Pons (tissue), 1 donor: ENCODE data around the gene GDPD5.

Experiments
- DNase-seq: peaks from one replicate; pipeline ENCODE4 v3.0.0-alpha.2; 2016; ENCODE audit warnings: low spot score

GDPD5 gene

GRCh38 chr11:75536786-75537641, 11.3 kb upstream of the GDPD5 start:
- no peak for DNase-seq

- no peak for DNase-seq
Measured at GRCh38 chr11:75535071-75535470, 9.3 kb upstream of the GDPD5 start.

- no peak for DNase-seq
Measured at GRCh38 chr11:75534259-75535069, 8.7 kb upstream of the GDPD5 start.

GRCh38 chr11:75533896-75534258, 8.1 kb upstream of the GDPD5 start:
- DNase-seq, result no peak

- peak; percentile 64 for DNase-seq
Measured at GRCh38 chr11:75532200-75533048, 6.7 kb upstream of the GDPD5 start.

GRCh38 chr11:75531325-75531724, 5.6 kb upstream of the GDPD5 start:
- DNase-seq, result no peak

GRCh38 chr11:75530577-75530976, 4.8 kb upstream of the GDPD5 start:
- no peak for DNase-seq

- no peak for DNase-seq
Measured at GRCh38 chr11:75527938-75528735, 2.4 kb upstream of the GDPD5 start.

GRCh38 chr11:75527130-75527529, 1.4 kb upstream of the GDPD5 start:
- DNase-seq, result no peak

GRCh38 chr11:75526192-75526541, 426 bp upstream of the GDPD5 start:
- no peak for DNase-seq

GRCh38 chr11:75524665-75525432, 892 bp downstream of the GDPD5 start:
- DNase-seq, result no peak

- DNase-seq, result no peak
Measured at GRCh38 chr11:75523811-75524664, 1.7 kb downstream of the GDPD5 start.

GRCh38 chr11:75523189-75523588, 2.6 kb downstream of the GDPD5 start:
- no peak for DNase-seq

GRCh38 chr11:75522286-75523044, 3.3 kb downstream of the GDPD5 start:
- no peak for DNase-seq

GRCh38 chr11:75520688-75521087, 5.1 kb downstream of the GDPD5 start:
- DNase-seq, result no peak

- DNase-seq, result no peak
Measured at GRCh38 chr11:75518771-75519653, 6.7 kb downstream of the GDPD5 start.

GRCh38 chr11:75518204-75518549, 7.6 kb downstream of the GDPD5 start:
- DNase-seq, result no peak

GRCh38 chr11:75516886-75517285, 8.9 kb downstream of the GDPD5 start:
- DNase-seq, result no peak
